H9 (cell line): ENCODE measurements around the gene SERPINB3. TPM values are rescaled to one million over a fixed set of nuclear protein-coding genes. Genes with fewer than 3 reads are reported as not detected.

Experiments used
- DNase-seq: peaks from one replicate; pipeline ENCODE4 v3.0.0-alpha.2; 2017
- H2AFZ ChIP-seq: one replicate; pipeline ENCODE4 v1.6.1; 2013; ENCODE audit warnings: mild to moderate bottlenecking, low read length, control low read depth, moderate library complexity
- H2AK5ac ChIP-seq: 2 replicates; pipeline ENCODE4 v1.6.1; 2013; ENCODE audit warnings: low read length, control low read depth, mixed read lengths; ENCODE audit not compliant: insufficient read length
- H2BK120ac ChIP-seq: one replicate; pipeline ENCODE4 v1.6.1; 2013; ENCODE audit warnings: low read depth, mild to moderate bottlenecking, low read length, control low read depth, inconsistent platforms; ENCODE audit not compliant: poor library complexity, severe bottlenecking
- H2BK12ac ChIP-seq: 2 replicates; pipeline ENCODE4 v1.6.1; 2013; ENCODE audit warnings: low read length, control low read depth, mixed read lengths, low read depth; ENCODE audit not compliant: insufficient read length
- H2BK15ac ChIP-seq: 2 replicates; pipeline ENCODE4 v1.6.1; 2013; ENCODE audit warnings: low read depth, low read length, control low read depth
- H2BK20ac ChIP-seq: one replicate; pipeline ENCODE4 v1.6.1; 2013; ENCODE audit warnings: low read depth, mild to moderate bottlenecking, low read length, control low read depth, inconsistent platforms; ENCODE audit not compliant: poor library complexity, severe bottlenecking
- H2BK5ac ChIP-seq: 2 replicates; pipeline ENCODE4 v1.6.1; 2013; ENCODE audit warnings: low read length, control low read depth, mixed read lengths; ENCODE audit not compliant: insufficient read length
- H3K14ac ChIP-seq: 2 replicates; pipeline ENCODE4 v1.6.1; 2013; ENCODE audit warnings: low read length, control low read depth; ENCODE audit not compliant: insufficient read depth
- H3K18ac ChIP-seq: 2 replicates; pipeline ENCODE4 v1.6.1; 2013; ENCODE audit warnings: low read depth, mild to moderate bottlenecking, mixed read lengths, low read length, control low read depth; ENCODE audit not compliant: insufficient read length
- H3K23ac ChIP-seq: 2 replicates; pipeline ENCODE4 v1.6.1; 2013; ENCODE audit warnings: low read length, control low read depth, mixed read lengths, low read depth; ENCODE audit not compliant: insufficient read length
- H3K23me2 ChIP-seq: 2 replicates; pipeline ENCODE4 v1.6.1; 2013; ENCODE audit warnings: low read depth, mild to moderate bottlenecking, mixed read lengths, low read length, control low read depth; ENCODE audit not compliant: insufficient read length, poor library complexity, severe bottlenecking
- H3K27ac ChIP-seq: 2 replicates; pipeline ENCODE4 v1.5.1; 2013; ENCODE audit warnings: low read length, control low read depth, mixed read lengths, low read depth; ENCODE audit not compliant: insufficient read length
- H3K27me3 ChIP-seq: 2 replicates; pipeline ENCODE4 v1.6.1; 2013; ENCODE audit warnings: low read length, control low read depth, inconsistent platforms; ENCODE audit not compliant: insufficient read depth
- H3K4ac ChIP-seq: 2 replicates; pipeline ENCODE4 v1.6.1; 2013; ENCODE audit warnings: low read depth, mild to moderate bottlenecking, control low read depth, inconsistent platforms, low read length, moderate library complexity
- H3K4me1 ChIP-seq: 2 replicates; pipeline ENCODE4 v1.6.1; 2013; ENCODE audit warnings: low read length, control low read depth, inconsistent platforms; ENCODE audit not compliant: insufficient read depth
- H3K4me2 ChIP-seq: 2 replicates; pipeline ENCODE4 v1.6.1; 2013; ENCODE audit warnings: low read length, control low read depth, mixed read lengths; ENCODE audit not compliant: insufficient read length, insufficient read depth
- H3K56ac ChIP-seq: 2 replicates; pipeline ENCODE4 v1.6.1; 2013; ENCODE audit warnings: low read depth, mild to moderate bottlenecking, mixed read lengths, low read length, control low read depth; ENCODE audit not compliant: insufficient read length
- H3K79me1 ChIP-seq: 2 replicates; pipeline ENCODE4 v1.6.1; 2013; ENCODE audit warnings: low read depth, mild to moderate bottlenecking, moderate library complexity, low read length, control low read depth, inconsistent platforms; ENCODE audit not compliant: insufficient read depth, poor library complexity, severe bottlenecking
- H3K79me2 ChIP-seq: 2 replicates; pipeline ENCODE4 v1.6.1; 2013; ENCODE audit warnings: low read length, control low read depth, inconsistent platforms; ENCODE audit not compliant: insufficient read depth
- H3K9ac ChIP-seq: 2 replicates; pipeline ENCODE4 v1.6.1; 2013; ENCODE audit warnings: low read length, control low read depth, mixed read lengths; ENCODE audit not compliant: insufficient read length; ENCODE audit errors: extremely low read depth
- H3K9me3 ChIP-seq: one replicate; pipeline ENCODE4 v1.6.1; 2013; ENCODE audit warnings: low read depth, low read length, inconsistent platforms; ENCODE audit not compliant: control insufficient read depth
- H3T11ph ChIP-seq: one replicate; pipeline ENCODE4 v1.6.1; 2013; ENCODE audit warnings: mild to moderate bottlenecking, low read length, control low read depth, inconsistent platforms
- H4K20me1 ChIP-seq: one replicate; pipeline ENCODE4 v1.6.1; 2013; ENCODE audit not compliant: control insufficient read depth, insufficient read length, insufficient read depth
- H4K5ac ChIP-seq: 2 replicates; pipeline ENCODE4 v1.6.1; 2013; ENCODE audit warnings: low read depth, mild to moderate bottlenecking, mixed read lengths, low read length, control low read depth; ENCODE audit not compliant: insufficient read length
- H4K8ac ChIP-seq: replicated peaks from 2 replicates; pipeline ENCODE4 v1.6.1; 2013; ENCODE audit warnings: low read length, control low read depth, mixed read lengths, low read depth; ENCODE audit not compliant: insufficient read length
- H4K91ac ChIP-seq: 2 replicates; pipeline ENCODE4 v1.6.1; 2013; ENCODE audit warnings: low read depth, mild to moderate bottlenecking, moderate library complexity, mixed read lengths, low read length, control low read depth; ENCODE audit not compliant: insufficient read length
- H3K27ac Mint-ChIP-seq, 3 experiments: 2 replicates in 2 of 3; 3 replicates in 1 of 3; pipeline ENCODE4 v1.8.0; 2020 to 2021; ENCODE audit warnings: mixed read lengths in 3 of 3, mild to moderate bottlenecking in 1 of 3, moderate library complexity in 1 of 3
- H3K27me3 Mint-ChIP-seq: 2 replicates; pipeline ENCODE4 v1.8.0; 2021; ENCODE audit warnings: low read depth, mild to moderate bottlenecking, moderate library complexity, mixed read lengths
- H3K36me3 Mint-ChIP-seq, 3 experiments: 2 replicates in 2 of 3; 3 replicates in 1 of 3; pipeline ENCODE4 v1.8.0; 2020 to 2021; ENCODE audit warnings: low read depth in 3 of 3, mixed read lengths in 3 of 3; ENCODE audit not compliant: insufficient read depth in 1 of 3
- H3K4me1 Mint-ChIP-seq, 2 experiments: 2 replicates each; pipeline ENCODE4 v1.8.0; 2020; ENCODE audit warnings: mixed read lengths in 2 of 2
- H3K4me3 Mint-ChIP-seq, 2 experiments: 2 replicates in 1 of 2; 3 replicates in 1 of 2; pipeline ENCODE4 v1.8.0; 2020 to 2021; ENCODE audit warnings: mild to moderate bottlenecking in 2 of 2, mixed read lengths in 2 of 2, moderate library complexity in 1 of 2
- H3K9me3 Mint-ChIP-seq, 2 experiments: 2 replicates in 1 of 2; 3 replicates in 1 of 2; pipeline ENCODE4 v1.8.0; 2020; ENCODE audit warnings: mild to moderate bottlenecking in 2 of 2, mixed read lengths in 2 of 2, moderate library complexity in 1 of 2
- CTCF ChIP-seq: fragments of 200-600 bp; sonication (generic); conservative IDR thresholded peaks from 3 replicates; pipeline ENCODE4 v1.8.0; 2021; ENCODE audit warnings: antibody characterized with exemption, mild to moderate bottlenecking
- WGBS: extraction: QIAGEN DNeasy Blood & Tissue Kit; methylation state at CpG from one replicate; pipeline ENCODE4 v1.1.7; 2013; ENCODE audit warnings: missing lambda C conversion rate, low lambda C conversion rate, mixed read lengths; ENCODE audit not compliant: insufficient read length; ENCODE audit errors: extremely low coverage; 5-methylcytosine and 5-hydroxymethylcytosine counted together
- total RNA-seq: library from RNA; stranded (reverse); gene quantifications from 2 replicates; pipeline ENCODE4 v1.2.1, GENCODE V29; 2021

Gene SERPINB3
- total RNA-seq, 1 experiment from 2014 or later: 1.7 TPM

DNA sequence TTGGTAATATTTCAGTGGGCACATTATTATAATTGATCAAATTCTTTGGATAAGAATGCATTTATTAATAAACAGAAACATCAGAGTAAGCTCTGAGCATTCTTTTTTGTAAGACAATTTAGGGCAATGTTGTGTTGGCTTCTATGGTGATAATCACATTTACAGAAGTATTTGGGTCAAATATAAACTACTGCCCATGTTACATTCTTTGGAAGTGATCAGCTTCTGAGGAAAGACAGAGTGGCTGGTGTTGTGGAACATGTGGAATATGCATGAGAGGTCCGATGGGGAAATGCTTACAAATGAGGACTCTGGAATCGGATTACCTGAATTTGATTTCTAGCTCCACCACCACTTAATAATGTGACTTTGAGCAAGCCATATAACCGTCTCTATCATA lies 55.2 kb downstream of the SERPINB3 start:
- Histone ChIP-seq H3K79me1 (no peaks in the 10 kb centered on the region), H3K4me1 (no peaks in the 10 kb centered on the region; the same call in 1 of the 2 replicates), H3K27ac (no peak overlapping the region), H3K23me2 (no peaks in the 10 kb centered on the region), H3K9ac (no peak overlapping the region), H2AFZ (no peak overlapping the region), H3K14ac (no peak overlapping the region), H3K79me2 (no peaks in the 10 kb centered on the region), H2BK20ac (no peak overlapping the region), H3K23ac (no peak overlapping the region), H2AK5ac (no peak overlapping the region), H2BK5ac (no peak overlapping the region), H3K18ac (no peak overlapping the region), H4K20me1 (no peaks in the 10 kb centered on the region), H3K4me2 (no peak overlapping the region), H3K9me3 (no peaks in the 10 kb centered on the region), H3T11ph (no peak overlapping the region), H4K5ac (no peak overlapping the region), H3K27me3 (no peaks in the 10 kb centered on the region), H4K8ac (no peak overlapping the region), H2BK12ac (no peak overlapping the region), H3K56ac (no peak overlapping the region), H3K4ac (no peak overlapping the region), H2BK15ac (no peak overlapping the region), H2BK120ac (no peak overlapping the region), H4K91ac (no peak overlapping the region)
- H3K27me3 Mint-ChIP-seq: no peaks in the 10 kb centered on the region
- no peak for TF ChIP-seq CTCF
- H3K36me3 Mint-ChIP-seq: no peaks in the 10 kb centered on the region
- no peak overlapping the region for H3K27ac Mint-ChIP-seq
- peaks cover 0 to 5% of the 10 kb centered on the region in 2 experiments; a peak in 2 of 4 replicates for H3K4me1 Mint-ChIP-seq
- no peak for DNase-seq
- H3K4me3 Mint-ChIP-seq: no peak overlapping the region
- no peaks in the 10 kb centered on the region for H3K9me3 Mint-ChIP-seq
- WGBS: no CpG with 5 or more reads among the region's 3 CpGs

Other genes with a start within 250 kb of the SERPINB3 start
- 54.4 and 60.2 TPM in 2 replicates for gene VPS4B, start 239.4 kb downstream of the SERPINB3 start, total RNA-seq
- 0.20 TPM in 1 of 2 replicates, not detected in the other for gene SERPINB5, start 184.9 kb downstream of the SERPINB3 start, total RNA-seq
- not detected in 2 replicates for gene SERPINB12, start 119.5 kb downstream of the SERPINB3 start, total RNA-seq
- not detected in 2 replicates for gene SERPINB13, start 74.5 kb downstream of the SERPINB3 start, total RNA-seq
- 4.1 and 4.3 TPM in 2 replicates for gene SERPINB4, start 17.6 kb downstream of the SERPINB3 start, total RNA-seq
- gene SERPINB11, start 41.1 kb upstream of the SERPINB3 start, total RNA-seq: not detected in 2 replicates
- gene SERPINB7, start 113.5 kb upstream of the SERPINB3 start, total RNA-seq: not detected in 2 replicates
- not detected in 2 replicates for gene SERPINB2, start 225.8 kb upstream of the SERPINB3 start, total RNA-seq
- gene SERPINB10, start 246.1 kb upstream of the SERPINB3 start, total RNA-seq: not detected in 2 replicates